ENCODE data around the gene MGAT4A. TPM values are rescaled to one million over a fixed set of nuclear protein-coding genes. Genes with fewer than 3 reads are reported as not detected.
A peak's percentile ranks its signal among the peaks of the same experiment; 100 is the strongest.

Gene MGAT4A
- total RNA-seq, 4 donors from 2014 or later, result 4.1 to 11.6 (median 7.1) TPM

- Histone ChIP-seq H3K9me3 (no peaks in the 10 kb centered on the region), H3K4me3 (peak overlapping the region in 1 of 4 donors; percentile 1), H3K36me3 (peaks cover 0 to 11% (median 0%) of the 10 kb centered on the region in 3 donors), H3K27ac (peak overlapping the region in 3 of 4 donors; percentile 22 to 37 (median 29)), H3K4me1 (peaks cover 0 to 46% (median 9%) of the 10 kb centered on the region in 3 donors), H3K27me3 (no peaks in the 10 kb centered on the region)
- no peak for DNase-seq
- intact Hi-C loops (cut with DNase I), result no loop called here
- 86 to 91% methylated on average over 8 of the region's 8 CpGs for WGBS, 2 donors
- no peak for TF ChIP-seq POLR2A (IDR thresholded peaks at IDR 0.05)
- TF ChIP-seq CTCF (IDR thresholded peaks at IDR 0.05), result no peak
Observed at GRCh38 chr2:98726205-98726604, 4.7 kb downstream of the MGAT4A start.

- no peaks in the 10 kb centered on the region for H3K4me1 ChIP-seq
- no peak overlapping the region for H3K4me3 ChIP-seq
- 90 to 94% methylated on average over 2 to 4 of the region's 4 CpGs for WGBS, 2 donors
- TF ChIP-seq POLR2A (IDR thresholded peaks at IDR 0.05) (no peak), CTCF (IDR thresholded peaks at IDR 0.05) (no peak)
- H3K36me3 ChIP-seq, result peaks cover 0 to 20% (median 0%) of the 10 kb centered on the region in 3 donors
- intact Hi-C loops (cut with DNase I), result no loop called here
- no peak overlapping the region for H3K27ac ChIP-seq
- H3K27me3 ChIP-seq, result no peaks in the 10 kb centered on the region
- H3K9me3 ChIP-seq, result no peaks in the 10 kb centered on the region
- DNase-seq, result no peak
Observed at GRCh38 chr2:98720286-98720685, 10.6 kb downstream of the MGAT4A start.

GRCh38 chr2:98717621-98718020 lies 13.3 kb downstream of the MGAT4A start:
- H3K4me3 ChIP-seq, result no peak overlapping the region
- H3K4me1 ChIP-seq, result no peaks in the 10 kb centered on the region
- H3K36me3 ChIP-seq, result peaks cover 0 to 10% (median 0%) of the 10 kb centered on the region in 3 donors
- no peaks in the 10 kb centered on the region for H3K9me3 ChIP-seq
- no peaks in the 10 kb centered on the region for H3K27me3 ChIP-seq
- no peak overlapping the region for H3K27ac ChIP-seq
- intact Hi-C loops (cut with DNase I), result no loop called here
- WGBS, 2 donors, result 79 to 83% methylated on average over 6 of the region's 6 CpGs
- no peak for TF ChIP-seq CTCF (IDR thresholded peaks at IDR 0.05)
- no peak for TF ChIP-seq POLR2A (IDR thresholded peaks at IDR 0.05)
- DNase-seq, result no peak

- Histone ChIP-seq H3K4me3 (no peak overlapping the region), H3K9me3 (no peaks in the 10 kb centered on the region), H3K27ac (no peak overlapping the region), H3K4me1 (no peaks in the 10 kb centered on the region), H3K27me3 (no peaks in the 10 kb centered on the region), H3K36me3 (peaks cover 0 to 10% (median 0%) of the 10 kb centered on the region in 3 donors)
- TF ChIP-seq CTCF (IDR thresholded peaks at IDR 0.05), result no peak
- TF ChIP-seq POLR2A (IDR thresholded peaks at IDR 0.05), result no peak
- intact Hi-C loops (cut with DNase I), result no loop called here
- no peak for DNase-seq
- WGBS, 2 donors, result 89 to 97% methylated on average over 5 of the region's 5 CpGs
Observed at GRCh38 chr2:98716786-98717185, 14.1 kb downstream of the MGAT4A start.

GRCh38 chr2:98715812-98716451 lies 15.0 kb downstream of the MGAT4A start:
- Histone ChIP-seq H3K27ac (no peak overlapping the region), H3K4me1 (no peaks in the 10 kb centered on the region), H3K27me3 (no peaks in the 10 kb centered on the region), H3K4me3 (no peak overlapping the region), H3K9me3 (no peaks in the 10 kb centered on the region), H3K36me3 (peaks cover 0 to 10% (median 0%) of the 10 kb centered on the region in 3 donors)
- intact Hi-C loops (cut with DNase I), result no loop called here
- TF ChIP-seq POLR2A (IDR thresholded peaks at IDR 0.05), result no peak
- TF ChIP-seq CTCF (IDR thresholded peaks at IDR 0.05), result no peak
- DNase-seq, result no peak
- WGBS, 2 donors, result 79 to 87% methylated on average over 7 to 8 of the region's 9 CpGs

All from esophagus squamous epithelium (tissue), 5 donors.